H9 (cell line): ENCODE data around the gene SRCAP. TPM values are rescaled to one million over a fixed set of nuclear protein-coding genes. Genes with fewer than 3 reads are reported as not detected.
A peak's percentile ranks its signal among the peaks of the same experiment; 100 is the strongest.

ENCODE experiments used
- DNase-seq: peaks from one replicate; pipeline ENCODE4 v3.0.0-alpha.2; 2017
- H2AFZ ChIP-seq: one replicate; pipeline ENCODE4 v1.6.1; 2013; ENCODE audit warnings: mild to moderate bottlenecking, low read length, control low read depth, moderate library complexity
- H2AK5ac ChIP-seq: 2 replicates; pipeline ENCODE4 v1.6.1; 2013; ENCODE audit warnings: low read length, control low read depth, mixed read lengths; ENCODE audit not compliant: insufficient read length
- H2BK120ac ChIP-seq: one replicate; pipeline ENCODE4 v1.6.1; 2013; ENCODE audit warnings: low read depth, mild to moderate bottlenecking, low read length, control low read depth, inconsistent platforms; ENCODE audit not compliant: poor library complexity, severe bottlenecking
- H2BK12ac ChIP-seq: 2 replicates; pipeline ENCODE4 v1.6.1; 2013; ENCODE audit warnings: low read length, control low read depth, mixed read lengths, low read depth; ENCODE audit not compliant: insufficient read length
- H2BK15ac ChIP-seq: 2 replicates; pipeline ENCODE4 v1.6.1; 2013; ENCODE audit warnings: low read depth, low read length, control low read depth
- H2BK20ac ChIP-seq: one replicate; pipeline ENCODE4 v1.6.1; 2013; ENCODE audit warnings: low read depth, mild to moderate bottlenecking, low read length, control low read depth, inconsistent platforms; ENCODE audit not compliant: poor library complexity, severe bottlenecking
- H2BK5ac ChIP-seq: 2 replicates; pipeline ENCODE4 v1.6.1; 2013; ENCODE audit warnings: low read length, control low read depth, mixed read lengths; ENCODE audit not compliant: insufficient read length
- H3K14ac ChIP-seq: 2 replicates; pipeline ENCODE4 v1.6.1; 2013; ENCODE audit warnings: low read length, control low read depth; ENCODE audit not compliant: insufficient read depth
- H3K18ac ChIP-seq: 2 replicates; pipeline ENCODE4 v1.6.1; 2013; ENCODE audit warnings: low read depth, mild to moderate bottlenecking, mixed read lengths, low read length, control low read depth; ENCODE audit not compliant: insufficient read length
- H3K23ac ChIP-seq: 2 replicates; pipeline ENCODE4 v1.6.1; 2013; ENCODE audit warnings: low read length, control low read depth, mixed read lengths, low read depth; ENCODE audit not compliant: insufficient read length
- H3K23me2 ChIP-seq: 2 replicates; pipeline ENCODE4 v1.6.1; 2013; ENCODE audit warnings: low read depth, mild to moderate bottlenecking, mixed read lengths, low read length, control low read depth; ENCODE audit not compliant: insufficient read length, poor library complexity, severe bottlenecking
- H3K27ac ChIP-seq: 2 replicates; pipeline ENCODE4 v1.5.1; 2013; ENCODE audit warnings: low read length, control low read depth, mixed read lengths, low read depth; ENCODE audit not compliant: insufficient read length
- H3K27me3 ChIP-seq: 2 replicates; pipeline ENCODE4 v1.6.1; 2013; ENCODE audit warnings: low read length, control low read depth, inconsistent platforms; ENCODE audit not compliant: insufficient read depth
- H3K4ac ChIP-seq: 2 replicates; pipeline ENCODE4 v1.6.1; 2013; ENCODE audit warnings: low read depth, mild to moderate bottlenecking, control low read depth, inconsistent platforms, low read length, moderate library complexity
- H3K4me1 ChIP-seq: 2 replicates; pipeline ENCODE4 v1.6.1; 2013; ENCODE audit warnings: low read length, control low read depth, inconsistent platforms; ENCODE audit not compliant: insufficient read depth
- H3K4me2 ChIP-seq: 2 replicates; pipeline ENCODE4 v1.6.1; 2013; ENCODE audit warnings: low read length, control low read depth, mixed read lengths; ENCODE audit not compliant: insufficient read length, insufficient read depth
- H3K56ac ChIP-seq: 2 replicates; pipeline ENCODE4 v1.6.1; 2013; ENCODE audit warnings: low read depth, mild to moderate bottlenecking, mixed read lengths, low read length, control low read depth; ENCODE audit not compliant: insufficient read length
- H3K79me1 ChIP-seq: 2 replicates; pipeline ENCODE4 v1.6.1; 2013; ENCODE audit warnings: low read depth, mild to moderate bottlenecking, moderate library complexity, low read length, control low read depth, inconsistent platforms; ENCODE audit not compliant: insufficient read depth, poor library complexity, severe bottlenecking
- H3K79me2 ChIP-seq: 2 replicates; pipeline ENCODE4 v1.6.1; 2013; ENCODE audit warnings: low read length, control low read depth, inconsistent platforms; ENCODE audit not compliant: insufficient read depth
- H3K9ac ChIP-seq: 2 replicates; pipeline ENCODE4 v1.6.1; 2013; ENCODE audit warnings: low read length, control low read depth, mixed read lengths; ENCODE audit not compliant: insufficient read length; ENCODE audit errors: extremely low read depth
- H3K9me3 ChIP-seq: one replicate; pipeline ENCODE4 v1.6.1; 2013; ENCODE audit warnings: low read depth, low read length, inconsistent platforms; ENCODE audit not compliant: control insufficient read depth
- H3T11ph ChIP-seq: one replicate; pipeline ENCODE4 v1.6.1; 2013; ENCODE audit warnings: mild to moderate bottlenecking, low read length, control low read depth, inconsistent platforms
- H4K20me1 ChIP-seq: one replicate; pipeline ENCODE4 v1.6.1; 2013; ENCODE audit not compliant: control insufficient read depth, insufficient read length, insufficient read depth
- H4K5ac ChIP-seq: 2 replicates; pipeline ENCODE4 v1.6.1; 2013; ENCODE audit warnings: low read depth, mild to moderate bottlenecking, mixed read lengths, low read length, control low read depth; ENCODE audit not compliant: insufficient read length
- H4K8ac ChIP-seq: replicated peaks from 2 replicates; pipeline ENCODE4 v1.6.1; 2013; ENCODE audit warnings: low read length, control low read depth, mixed read lengths, low read depth; ENCODE audit not compliant: insufficient read length
- H4K91ac ChIP-seq: 2 replicates; pipeline ENCODE4 v1.6.1; 2013; ENCODE audit warnings: low read depth, mild to moderate bottlenecking, moderate library complexity, mixed read lengths, low read length, control low read depth; ENCODE audit not compliant: insufficient read length
- H3K27ac Mint-ChIP-seq, 3 experiments: 2 replicates in 2 of 3; 3 replicates in 1 of 3; pipeline ENCODE4 v1.8.0; 2020 to 2021; ENCODE audit warnings: mixed read lengths in 3 of 3, mild to moderate bottlenecking in 1 of 3, moderate library complexity in 1 of 3
- H3K27me3 Mint-ChIP-seq: 2 replicates; pipeline ENCODE4 v1.8.0; 2021; ENCODE audit warnings: low read depth, mild to moderate bottlenecking, moderate library complexity, mixed read lengths
- H3K36me3 Mint-ChIP-seq, 3 experiments: 2 replicates in 2 of 3; 3 replicates in 1 of 3; pipeline ENCODE4 v1.8.0; 2020 to 2021; ENCODE audit warnings: low read depth in 3 of 3, mixed read lengths in 3 of 3; ENCODE audit not compliant: insufficient read depth in 1 of 3
- H3K4me1 Mint-ChIP-seq, 2 experiments: 2 replicates each; pipeline ENCODE4 v1.8.0; 2020; ENCODE audit warnings: mixed read lengths in 2 of 2
- H3K4me3 Mint-ChIP-seq, 2 experiments: 2 replicates in 1 of 2; 3 replicates in 1 of 2; pipeline ENCODE4 v1.8.0; 2020 to 2021; ENCODE audit warnings: mild to moderate bottlenecking in 2 of 2, mixed read lengths in 2 of 2, moderate library complexity in 1 of 2
- H3K9me3 Mint-ChIP-seq, 2 experiments: 2 replicates in 1 of 2; 3 replicates in 1 of 2; pipeline ENCODE4 v1.8.0; 2020; ENCODE audit warnings: mild to moderate bottlenecking in 2 of 2, mixed read lengths in 2 of 2, moderate library complexity in 1 of 2
- CTCF ChIP-seq: fragments of 200-600 bp; sonication (generic); conservative IDR thresholded peaks from 3 replicates; pipeline ENCODE4 v1.8.0; 2021; ENCODE audit warnings: antibody characterized with exemption, mild to moderate bottlenecking
- WGBS: extraction: QIAGEN DNeasy Blood & Tissue Kit; methylation state at CpG from one replicate; pipeline ENCODE4 v1.1.7; 2013; ENCODE audit warnings: missing lambda C conversion rate, low lambda C conversion rate, mixed read lengths; ENCODE audit not compliant: insufficient read length; ENCODE audit errors: extremely low coverage; 5-methylcytosine and 5-hydroxymethylcytosine counted together
- total RNA-seq: library from RNA; stranded (reverse); gene quantifications from 2 replicates; pipeline ENCODE4 v1.2.1, GENCODE V29; 2021

The SRCAP gene
- total RNA-seq, 1 experiment from 2014 or later, result 63.1 TPM

- Histone ChIP-seq H3K79me1 (no peaks in the 10 kb centered on the region), H3K9me3 (no peaks in the 10 kb centered on the region), H4K91ac (no peak overlapping the region), H2BK15ac (no peak overlapping the region), H4K20me1 (no peaks in the 10 kb centered on the region), H4K5ac (no peak overlapping the region), H2BK5ac (no peak overlapping the region), H3K27me3 (peaks cover 6% of the 10 kb centered on the region; the same call in 1 of the 2 replicates), H2BK12ac (no peak overlapping the region), H3K14ac (no peak overlapping the region), H3K56ac (no peak overlapping the region), H3K27ac (no peak overlapping the region), H3K23ac (no peak overlapping the region), H3K9ac (no peak overlapping the region), H2AFZ (no peak overlapping the region), H3K18ac (no peak overlapping the region), H2BK120ac (no peak overlapping the region), H3K4me2 (peak overlapping the region; percentile 43), H2BK20ac (no peak overlapping the region), H3K4me1 (no peaks in the 10 kb centered on the region), H4K8ac (no peak overlapping the region), H2AK5ac (no peak overlapping the region), H3K23me2 (no peaks in the 10 kb centered on the region), H3K79me2 (no peaks in the 10 kb centered on the region), H3K4ac (no peak overlapping the region), H3T11ph (no peak overlapping the region)
- H3K9me3 Mint-ChIP-seq, result no peaks in the 10 kb centered on the region
- peak overlapping the region; percentile 96 to 99 for H3K4me3 Mint-ChIP-seq
- no peak for DNase-seq
- WGBS, result no CpG with 5 or more reads among the region's 64 CpGs
- H3K27me3 Mint-ChIP-seq, result peaks cover 49% of the 10 kb centered on the region
- H3K4me1 Mint-ChIP-seq, result peaks cover 5 to 12% of the 10 kb centered on the region in 2 experiments
- H3K36me3 Mint-ChIP-seq, result peaks cover 11 to 51% (median 46%) of the 10 kb centered on the region in 3 experiments
- H3K27ac Mint-ChIP-seq, result peak overlapping the region; percentile 99 to 100 (median 99)
- 0 out of 3 replicates have a peak, but pooled peaks have one; percentile 22 for TF ChIP-seq CTCF
These were observed 40.1 kb upstream of the SRCAP start for GRCh38 chr16:30658731-30659506.
